Subcutaneous adipose tissue (tissue), 4 donors: Measurements from ENCODE around the gene SASH1. TPM values are rescaled to one million over a fixed set of nuclear protein-coding genes. Genes with fewer than 3 reads are reported as not detected.

Experiments
- total RNA-seq, 4 donors: library from RNA; depleted of rRNA; stranded (reverse); fragments of >200 nt; gene quantifications; one replicate each; pipeline ENCODE4 v1.1.0, GENCODE V29; 2016
- TF ChIP-seq, protein P1 (sequence below): fragments of 450-650 bp; IDR thresholded peaks from one replicate; pipeline ENCODE4 v1.5.1; 2016; ENCODE audit warnings: low read depth, mild to moderate bottlenecking, control low read depth, antibody characterized with exemption, moderate library complexity

SASH1 gene
- total RNA-seq, 4 donors from 2014 or later, result 234 to 322 (median 267) TPM

DNA sequence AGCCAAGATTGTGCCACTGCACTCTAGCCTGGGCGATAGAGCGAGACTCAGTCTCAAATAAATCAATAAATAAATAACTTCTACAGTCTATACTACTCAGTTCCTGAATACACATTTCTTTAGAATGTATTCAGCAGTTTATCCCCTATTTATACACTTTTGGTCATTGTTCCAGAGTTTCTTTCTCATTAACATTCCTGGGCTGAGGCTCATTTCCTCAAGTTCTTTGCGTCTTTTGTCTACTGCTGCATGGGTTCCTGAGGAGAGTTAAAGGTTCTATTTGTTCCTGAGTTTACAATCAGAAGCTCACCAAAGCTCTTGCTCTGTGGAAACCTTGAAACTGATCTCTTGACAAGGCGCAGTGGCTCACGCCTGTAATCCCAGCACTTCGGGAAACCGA lies 37.7 kb upstream of the SASH1 start:
- TF ChIP-seq, protein P1, sequence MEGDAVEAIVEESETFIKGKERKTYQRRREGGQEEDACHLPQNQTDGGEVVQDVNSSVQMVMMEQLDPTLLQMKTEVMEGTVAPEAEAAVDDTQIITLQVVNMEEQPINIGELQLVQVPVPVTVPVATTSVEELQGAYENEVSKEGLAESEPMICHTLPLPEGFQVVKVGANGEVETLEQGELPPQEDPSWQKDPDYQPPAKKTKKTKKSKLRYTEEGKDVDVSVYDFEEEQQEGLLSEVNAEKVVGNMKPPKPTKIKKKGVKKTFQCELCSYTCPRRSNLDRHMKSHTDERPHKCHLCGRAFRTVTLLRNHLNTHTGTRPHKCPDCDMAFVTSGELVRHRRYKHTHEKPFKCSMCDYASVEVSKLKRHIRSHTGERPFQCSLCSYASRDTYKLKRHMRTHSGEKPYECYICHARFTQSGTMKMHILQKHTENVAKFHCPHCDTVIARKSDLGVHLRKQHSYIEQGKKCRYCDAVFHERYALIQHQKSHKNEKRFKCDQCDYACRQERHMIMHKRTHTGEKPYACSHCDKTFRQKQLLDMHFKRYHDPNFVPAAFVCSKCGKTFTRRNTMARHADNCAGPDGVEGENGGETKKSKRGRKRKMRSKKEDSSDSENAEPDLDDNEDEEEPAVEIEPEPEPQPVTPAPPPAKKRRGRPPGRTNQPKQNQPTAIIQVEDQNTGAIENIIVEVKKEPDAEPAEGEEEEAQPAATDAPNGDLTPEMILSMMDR, result no peak

DNA sequence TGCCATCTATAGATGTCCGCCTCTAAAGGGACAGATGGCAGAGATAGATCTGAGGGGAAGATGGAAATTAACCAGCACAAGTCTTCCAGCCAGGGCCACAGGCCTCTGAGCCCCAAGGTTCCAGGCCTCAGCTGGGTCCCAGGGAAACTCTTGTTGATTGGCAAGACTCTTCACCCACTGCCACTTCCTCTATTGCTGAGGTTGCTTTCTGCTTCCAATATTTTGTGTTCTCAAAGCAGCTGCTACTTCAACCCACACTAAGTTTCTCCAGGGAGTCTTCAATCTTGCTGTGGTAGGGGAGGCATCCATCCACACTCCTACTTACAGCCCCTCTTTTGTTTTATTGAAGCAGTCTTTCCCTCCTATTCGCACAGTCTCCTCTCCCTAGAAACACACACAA lies 36.4 kb upstream of the SASH1 start:
- TF ChIP-seq, protein P1, result no peak

DNA sequence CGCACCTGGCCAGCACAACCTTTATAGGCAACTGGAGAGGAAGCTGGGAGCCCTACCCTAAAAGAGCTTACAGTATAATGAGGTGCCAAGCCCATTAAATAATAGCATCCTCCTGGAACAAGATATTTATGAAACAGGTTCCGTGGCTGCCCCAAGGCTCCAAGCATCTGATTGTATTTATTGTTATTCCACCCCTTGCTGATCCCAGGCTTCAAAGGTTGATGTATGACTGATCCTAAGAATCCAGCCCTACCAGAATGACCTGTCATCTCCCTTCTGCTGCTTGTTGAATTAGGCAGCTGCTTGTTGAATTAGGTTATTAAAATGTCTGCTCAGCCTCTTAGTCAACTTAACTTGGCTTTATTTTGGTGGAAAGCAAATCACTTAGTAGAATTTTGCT lies 35.2 kb upstream of the SASH1 start:
- TF ChIP-seq, protein P1, result no peak

DNA sequence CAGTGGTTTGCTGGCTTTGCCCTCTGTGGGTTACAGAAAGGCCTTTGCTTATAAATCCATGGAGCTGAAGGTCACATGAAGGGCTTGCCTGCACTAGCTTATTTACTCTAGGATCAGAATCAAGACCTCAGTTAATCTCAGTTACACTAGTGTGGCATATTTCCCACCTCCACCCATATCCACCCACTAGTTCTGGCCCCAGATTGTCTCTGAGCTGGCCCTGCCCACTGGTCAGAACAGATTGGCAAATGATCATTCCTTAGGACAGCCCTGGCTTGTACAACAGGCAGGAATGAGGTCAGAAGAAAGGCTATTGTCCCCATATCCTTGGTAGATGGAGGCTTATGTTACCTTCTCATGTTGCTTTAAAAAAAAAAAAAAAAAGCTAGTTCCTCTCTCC lies 33.3 kb upstream of the SASH1 start:
- TF ChIP-seq, protein P1, result no peak

DNA sequence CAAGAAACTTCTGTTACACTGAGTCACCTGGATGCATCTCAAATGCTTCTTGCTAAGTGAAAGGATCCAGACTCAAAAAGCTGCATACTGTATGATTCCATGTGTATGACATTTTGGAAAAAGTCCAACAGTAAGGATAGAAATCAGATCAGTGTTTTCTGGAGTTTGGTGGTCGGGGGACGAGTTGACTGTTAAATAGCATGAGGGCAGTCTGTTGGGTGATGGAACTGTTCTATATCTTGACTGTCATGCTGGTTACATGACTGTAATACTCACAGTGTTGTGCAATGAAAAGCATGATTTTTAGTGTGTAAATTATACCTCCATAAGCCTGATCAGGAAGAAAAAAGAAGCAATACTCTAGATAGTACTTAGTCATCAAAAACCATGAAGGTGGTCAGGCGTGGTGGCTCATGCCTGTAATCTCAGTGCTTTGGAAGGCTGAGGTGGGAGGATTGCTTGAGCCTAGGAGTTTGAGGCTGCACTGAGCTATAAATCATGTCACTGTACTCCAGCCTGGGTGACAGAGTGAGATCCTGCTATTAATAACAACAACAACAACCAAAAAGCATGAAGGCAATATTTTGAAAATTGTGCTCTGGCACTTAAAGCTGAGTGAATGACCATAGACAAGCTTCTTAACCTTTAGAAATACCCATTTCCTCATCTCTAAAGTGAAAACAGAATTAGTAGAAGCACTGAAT lies 30.5 kb upstream of the SASH1 start:
- TF ChIP-seq, protein P1, result no peak

DNA sequence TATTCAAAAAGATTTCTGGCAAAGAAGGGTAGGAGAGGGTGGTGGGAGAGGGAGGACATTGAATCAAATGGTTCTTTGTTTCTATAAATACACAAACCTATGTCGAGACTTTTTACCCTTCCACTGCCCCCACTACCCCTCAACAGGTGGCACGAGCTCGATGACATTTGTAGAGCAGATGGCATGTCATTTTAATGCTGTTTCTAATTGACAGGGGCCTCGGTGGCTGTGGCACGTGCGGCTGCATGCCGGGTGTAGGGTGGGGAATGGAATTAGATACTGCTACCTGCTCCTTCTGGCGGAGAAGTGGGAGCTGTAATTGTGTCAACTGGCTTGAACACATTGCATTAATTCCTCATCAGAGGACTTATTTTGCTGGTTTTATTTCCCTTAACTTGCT lies 29.1 kb upstream of the SASH1 start:
- TF ChIP-seq, protein P1, result no peak

DNA sequence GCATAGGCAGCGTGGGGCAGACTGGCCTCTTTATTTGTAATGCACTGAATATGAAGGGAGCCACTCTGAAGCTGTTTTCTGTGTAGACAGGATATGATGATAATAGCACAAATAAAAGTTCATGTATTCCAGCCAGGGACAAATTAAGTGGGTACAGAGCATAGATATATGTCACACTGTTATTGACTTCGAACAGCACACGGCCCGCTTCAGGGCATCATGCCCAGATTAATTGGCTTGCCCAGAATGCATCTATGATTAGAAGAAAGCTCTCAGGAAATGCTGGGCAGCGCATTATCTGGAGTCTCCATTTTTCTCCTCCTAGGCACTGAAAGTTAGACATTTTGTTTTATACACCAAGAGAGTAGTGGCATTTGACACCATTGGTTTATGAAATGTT lies 26.3 kb upstream of the SASH1 start:
- TF ChIP-seq, protein P1, result no peak
